ENCODE data around the gene KLHDC8B. TPM values are rescaled to one million over a fixed set of nuclear protein-coding genes. Genes with fewer than 3 reads are reported as not detected.

KLHDC8B gene
- total and polyA plus RNA-seq, 7 donors: 11.3 to 134 (median 95.3) TPM

DNA sequence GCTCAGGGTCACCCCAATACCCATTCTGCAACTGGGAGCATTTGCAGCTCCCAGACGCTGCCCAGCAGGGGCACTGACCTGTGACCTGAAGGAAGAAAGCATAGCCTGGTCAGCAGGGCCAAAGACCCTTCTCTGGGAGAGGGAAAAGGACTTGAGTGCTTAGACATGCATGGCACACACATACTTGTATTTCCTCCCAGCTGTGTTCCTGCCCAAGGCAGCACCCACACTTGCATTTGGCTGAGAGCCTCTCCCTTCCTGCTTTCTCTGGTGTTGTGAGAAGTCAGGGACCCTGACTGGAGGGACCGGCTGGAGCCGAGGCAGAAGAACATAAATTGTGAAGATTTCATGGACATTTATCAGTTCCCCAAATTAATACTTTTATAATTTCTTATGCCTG, 31.3 kb upstream of the KLHDC8B start:
- Histone ChIP-seq H3K4me3 (no peak overlapping the region), H3K9me3 (no peaks in the 10 kb centered on the region), H3K27ac (no peak overlapping the region), H3K27me3 (no peaks in the 10 kb centered on the region), H3K4me1 (no peaks in the 10 kb centered on the region), H3K36me3 (no peaks in the 10 kb centered on the region)
- WGBS, 2 donors: 71 to 81% methylated on average over 3 of the region's 3 CpGs
- TF ChIP-seq, protein P1, sequence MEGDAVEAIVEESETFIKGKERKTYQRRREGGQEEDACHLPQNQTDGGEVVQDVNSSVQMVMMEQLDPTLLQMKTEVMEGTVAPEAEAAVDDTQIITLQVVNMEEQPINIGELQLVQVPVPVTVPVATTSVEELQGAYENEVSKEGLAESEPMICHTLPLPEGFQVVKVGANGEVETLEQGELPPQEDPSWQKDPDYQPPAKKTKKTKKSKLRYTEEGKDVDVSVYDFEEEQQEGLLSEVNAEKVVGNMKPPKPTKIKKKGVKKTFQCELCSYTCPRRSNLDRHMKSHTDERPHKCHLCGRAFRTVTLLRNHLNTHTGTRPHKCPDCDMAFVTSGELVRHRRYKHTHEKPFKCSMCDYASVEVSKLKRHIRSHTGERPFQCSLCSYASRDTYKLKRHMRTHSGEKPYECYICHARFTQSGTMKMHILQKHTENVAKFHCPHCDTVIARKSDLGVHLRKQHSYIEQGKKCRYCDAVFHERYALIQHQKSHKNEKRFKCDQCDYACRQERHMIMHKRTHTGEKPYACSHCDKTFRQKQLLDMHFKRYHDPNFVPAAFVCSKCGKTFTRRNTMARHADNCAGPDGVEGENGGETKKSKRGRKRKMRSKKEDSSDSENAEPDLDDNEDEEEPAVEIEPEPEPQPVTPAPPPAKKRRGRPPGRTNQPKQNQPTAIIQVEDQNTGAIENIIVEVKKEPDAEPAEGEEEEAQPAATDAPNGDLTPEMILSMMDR (IDR thresholded peaks at IDR 0.05): no peak
- TF ChIP-seq POLR2A (IDR thresholded peaks at IDR 0.05): no peak
- TF ChIP-seq EP300 (IDR thresholded peaks at IDR 0.05): no peak
- no peak for TF ChIP-seq POLR2AphosphoS5 (IDR thresholded peaks at IDR 0.05)
- intact Hi-C loops (cut with DNase I): no loop called here
- DNase-seq: no peak

DNA sequence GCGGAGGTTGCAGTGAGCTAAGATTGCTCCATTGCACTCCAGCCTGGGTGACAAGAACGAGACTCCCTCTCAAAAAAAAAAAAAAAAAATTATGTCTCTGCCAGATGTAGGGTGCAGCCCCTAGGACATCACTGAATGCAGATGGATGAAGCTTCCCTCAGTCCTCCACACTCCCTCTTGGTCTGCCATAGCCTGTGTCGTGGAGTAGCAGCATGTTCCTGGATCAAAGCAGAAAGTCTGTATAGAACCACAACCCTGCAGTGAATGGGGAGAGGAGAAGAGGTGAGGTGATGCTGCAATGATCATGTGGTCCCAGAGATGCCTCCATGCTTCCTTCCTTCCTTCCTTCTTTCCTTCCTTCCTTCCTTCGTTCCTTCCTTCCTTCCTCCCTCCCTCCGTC, 23.2 kb upstream of the KLHDC8B start:
- H3K27ac ChIP-seq: no peak overlapping the region
- H3K4me3 ChIP-seq: no peak overlapping the region
- H3K4me1 ChIP-seq: no peaks in the 10 kb centered on the region
- 56 to 77% methylated on average over 5 of the region's 5 CpGs for WGBS, 2 donors
- H3K27me3 ChIP-seq: no peaks in the 10 kb centered on the region
- H3K36me3 ChIP-seq: no peaks in the 10 kb centered on the region
- intact Hi-C loops (cut with DNase I): no loop called here
- H3K9me3 ChIP-seq: no peaks in the 10 kb centered on the region
- TF ChIP-seq, protein P1 (IDR thresholded peaks at IDR 0.05): no peak
- TF ChIP-seq POLR2A (IDR thresholded peaks at IDR 0.05): no peak
- no peak for TF ChIP-seq POLR2AphosphoS5 (IDR thresholded peaks at IDR 0.05)
- no peak for TF ChIP-seq EP300 (IDR thresholded peaks at IDR 0.05)
- no peak for DNase-seq

DNA sequence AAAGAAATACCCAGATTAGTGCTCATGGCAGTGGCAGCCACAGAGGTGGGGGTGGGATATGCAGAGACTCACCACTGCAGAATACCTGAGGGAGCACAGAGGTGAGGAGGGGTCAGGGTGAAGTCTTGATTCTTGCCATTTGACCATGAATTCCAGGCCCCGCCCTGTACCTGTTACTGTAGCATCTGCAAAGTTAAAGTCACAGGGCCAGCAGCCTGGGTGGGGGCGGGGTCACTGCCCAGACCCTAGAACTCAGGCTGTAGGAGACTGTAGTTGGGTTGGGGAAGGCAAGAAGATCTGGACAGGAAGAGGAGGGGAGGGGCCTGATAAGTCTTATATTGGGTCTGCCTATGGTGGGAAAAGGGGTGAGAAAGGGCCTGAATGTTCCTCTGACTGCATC, 19.8 kb upstream of the KLHDC8B start:
- H3K36me3 ChIP-seq: no peaks in the 10 kb centered on the region
- intact Hi-C loops (cut with DNase I): no loop called here
- TF ChIP-seq, protein P1 (IDR thresholded peaks at IDR 0.05): no peak
- H3K27ac ChIP-seq: no peak overlapping the region
- WGBS, 2 donors: 89 to 90% methylated on average over 2 of the region's 2 CpGs
- H3K4me1 ChIP-seq: no peaks in the 10 kb centered on the region
- no peak for DNase-seq
- H3K4me3 ChIP-seq: no peak overlapping the region
- no peaks in the 10 kb centered on the region for H3K27me3 ChIP-seq
- H3K9me3 ChIP-seq: no peaks in the 10 kb centered on the region

DNA sequence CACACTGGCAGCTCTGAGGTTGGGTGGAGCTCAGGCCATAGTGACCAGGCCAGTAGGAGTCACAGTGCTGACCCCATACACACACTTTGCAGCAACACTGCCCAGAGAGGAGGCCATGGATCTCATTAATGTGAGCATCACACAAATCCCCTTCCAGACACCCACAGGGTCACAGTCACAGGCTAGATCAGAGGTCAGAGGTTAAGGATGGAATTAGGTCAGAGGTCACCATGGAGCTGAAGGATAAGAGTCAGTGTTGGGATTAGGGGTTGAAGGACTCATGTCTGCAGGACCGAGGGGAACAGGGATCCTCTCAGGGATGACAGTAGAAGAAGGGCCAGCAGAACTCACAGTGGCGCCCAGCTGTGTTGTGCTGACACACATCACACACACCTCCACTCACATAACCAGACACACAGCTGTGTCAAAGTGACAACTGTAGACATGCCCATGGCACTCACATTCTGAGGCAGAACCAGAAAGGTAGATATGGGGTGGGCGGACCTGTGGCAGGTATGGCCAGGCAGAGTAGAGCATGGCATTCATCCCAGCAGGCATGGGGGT, 18.0 kb upstream of the KLHDC8B start:
- intact Hi-C loops (cut with DNase I): no loop called here
- Histone ChIP-seq H3K4me1 (no peaks in the 10 kb centered on the region), H3K27me3 (no peaks in the 10 kb centered on the region), H3K4me3 (no peak overlapping the region), H3K27ac (no peak overlapping the region), H3K36me3 (no peaks in the 10 kb centered on the region), H3K9me3 (no peaks in the 10 kb centered on the region)
- TF ChIP-seq, protein P1 (IDR thresholded peaks at IDR 0.05): no peak
- TF ChIP-seq EP300 (IDR thresholded peaks at IDR 0.05): no peak
- TF ChIP-seq POLR2AphosphoS5 (IDR thresholded peaks at IDR 0.05): no peak
- TF ChIP-seq POLR2A (IDR thresholded peaks at IDR 0.05): no peak
- WGBS, 2 donors: 90 to 91% methylated on average over 3 of the region's 3 CpGs
- DNase-seq: no peak

DNA sequence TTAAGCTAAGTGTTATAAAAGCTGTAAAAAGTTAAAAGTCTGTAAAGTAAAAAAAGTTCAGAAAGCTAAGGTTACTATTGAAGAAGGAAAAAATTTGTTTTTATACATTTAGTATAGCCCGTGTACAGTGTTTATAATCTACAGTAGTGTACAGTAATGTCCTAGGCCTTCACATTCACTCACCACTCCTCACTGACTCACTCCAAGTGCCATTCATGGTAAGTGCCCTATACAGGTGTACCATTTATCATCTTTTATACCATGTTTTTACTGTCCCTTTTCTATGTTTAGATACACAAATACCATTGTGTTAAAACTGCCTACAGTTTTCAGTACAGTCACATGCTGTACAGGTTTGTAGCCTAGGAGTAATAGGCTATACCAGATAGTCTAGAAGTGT, 14.1 kb upstream of the KLHDC8B start:
- H3K27me3 ChIP-seq: no peaks in the 10 kb centered on the region
- 31 to 69% methylated on average over 1 of the region's 1 CpG for WGBS, 2 donors
- intact Hi-C loops (cut with DNase I): no loop called here
- no peak overlapping the region for H3K4me3 ChIP-seq
- TF ChIP-seq, protein P1 (IDR thresholded peaks at IDR 0.05): no peak
- TF ChIP-seq POLR2AphosphoS5 (IDR thresholded peaks at IDR 0.05): no peak
- H3K36me3 ChIP-seq: no peaks in the 10 kb centered on the region
- DNase-seq: no peak
- H3K4me1 ChIP-seq: no peaks in the 10 kb centered on the region
- H3K27ac ChIP-seq: no peak overlapping the region
- no peaks in the 10 kb centered on the region for H3K9me3 ChIP-seq
